Stimulated activated CD4-positive, alpha-beta T cell treated with anti-CD3 and anti-CD28 coated beads, Interleukin-4, amount 100 ng/mL, for 24 hours (primary cell): ENCODE data around the gene SKAP1.
"Not testable (repeated sequence)": the region's sequence is repeated elsewhere in the genome, so short reads cannot be mapped to it uniquely, and the experiment has no call there.

Experiments
- DNase-seq: peaks from one replicate; pipeline ENCODE4 v3.0.0-alpha.2; 2020

The SKAP1 gene

GRCh38 chr17:48240122-48240521 is 189.9 kb downstream of the SKAP1 start:
- no peak for DNase-seq

GRCh38 chr17:48239603-48239995 is 190.4 kb downstream of the SKAP1 start:
- DNase-seq: no peak

DNA sequence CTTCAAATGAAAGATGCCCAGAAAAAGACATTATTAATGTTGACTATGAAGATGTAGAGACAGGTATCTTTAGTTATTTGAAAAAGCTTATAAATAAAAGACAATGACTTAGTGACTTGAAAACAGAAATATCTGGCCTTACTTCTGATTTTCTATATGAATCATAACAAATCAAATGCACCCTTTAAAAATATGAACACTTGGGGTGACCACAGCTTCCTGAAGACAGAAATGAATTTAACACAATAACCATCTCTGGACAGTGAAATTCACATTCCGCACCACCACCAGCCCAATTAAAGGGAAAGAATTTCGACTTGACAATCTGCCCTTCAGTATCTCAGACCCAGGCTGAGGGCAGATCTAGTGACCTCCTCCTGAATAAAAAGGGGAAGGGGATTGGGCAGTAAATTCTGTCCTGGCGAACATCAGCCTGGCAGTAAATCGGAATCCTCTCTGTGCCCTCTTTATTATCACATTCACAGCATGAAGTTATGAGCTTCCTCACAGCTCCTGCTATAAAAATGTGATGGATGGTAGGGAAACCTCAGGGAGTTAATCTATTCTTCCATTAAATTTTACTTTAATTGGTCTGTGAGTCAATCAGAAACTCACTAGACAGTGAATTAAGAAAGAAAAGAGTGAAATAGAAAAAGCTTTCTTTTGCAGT is 190.9 kb downstream of the SKAP1 start:
- no peak for DNase-seq

DNA sequence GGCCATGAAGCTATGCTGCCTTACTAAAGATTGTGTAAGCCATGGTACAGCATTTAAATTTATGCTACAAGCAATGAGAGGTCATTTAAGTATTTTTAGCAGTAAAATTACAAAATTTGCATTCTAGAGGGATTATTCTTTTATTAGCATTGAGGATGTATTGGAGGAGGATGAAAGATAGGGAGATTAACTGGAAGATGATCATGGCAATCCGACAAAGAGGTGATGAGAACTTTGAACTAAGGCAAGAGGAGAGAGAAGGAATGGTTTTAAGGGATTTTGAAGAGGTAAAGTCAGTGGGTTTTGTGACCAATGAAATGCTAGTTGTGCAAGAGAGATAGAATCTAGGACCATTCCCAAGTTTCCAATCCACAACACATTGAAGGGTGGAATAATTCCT is 192.6 kb downstream of the SKAP1 start:
- no peak for DNase-seq

GRCh38 chr17:48236681-48237134 is 193.3 kb downstream of the SKAP1 start:
- DNase-seq: no peak

GRCh38 chr17:48234922-48235321 is 195.1 kb downstream of the SKAP1 start:
- DNase-seq: no peak

GRCh38 chr17:48231995-48232959 is 197.7 kb downstream of the SKAP1 start:
- DNase-seq: no peak

GRCh38 chr17:48229936-48230335 is 200.1 kb downstream of the SKAP1 start:
- DNase-seq: no peak

DNA sequence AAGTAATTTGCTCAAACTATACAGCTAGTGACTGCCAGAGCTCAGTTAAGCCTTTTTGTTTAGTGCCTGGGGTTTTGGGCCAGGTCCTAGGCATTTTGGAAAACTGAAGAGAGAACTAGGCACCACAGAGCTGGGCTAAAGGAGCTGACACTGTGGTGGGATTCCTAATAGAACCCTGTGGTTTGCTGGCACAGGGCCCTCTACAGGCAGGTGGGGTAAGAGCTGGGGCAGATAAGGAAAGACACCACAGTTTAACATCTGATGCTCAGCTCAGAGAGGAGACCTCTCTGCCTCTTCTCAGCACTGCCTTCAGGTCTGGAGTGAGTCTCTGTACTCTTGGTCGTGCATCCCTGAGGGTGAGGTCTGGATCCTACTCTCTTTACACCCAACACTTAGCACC is 201.3 kb downstream of the SKAP1 start:
- no peak for DNase-seq

DNA sequence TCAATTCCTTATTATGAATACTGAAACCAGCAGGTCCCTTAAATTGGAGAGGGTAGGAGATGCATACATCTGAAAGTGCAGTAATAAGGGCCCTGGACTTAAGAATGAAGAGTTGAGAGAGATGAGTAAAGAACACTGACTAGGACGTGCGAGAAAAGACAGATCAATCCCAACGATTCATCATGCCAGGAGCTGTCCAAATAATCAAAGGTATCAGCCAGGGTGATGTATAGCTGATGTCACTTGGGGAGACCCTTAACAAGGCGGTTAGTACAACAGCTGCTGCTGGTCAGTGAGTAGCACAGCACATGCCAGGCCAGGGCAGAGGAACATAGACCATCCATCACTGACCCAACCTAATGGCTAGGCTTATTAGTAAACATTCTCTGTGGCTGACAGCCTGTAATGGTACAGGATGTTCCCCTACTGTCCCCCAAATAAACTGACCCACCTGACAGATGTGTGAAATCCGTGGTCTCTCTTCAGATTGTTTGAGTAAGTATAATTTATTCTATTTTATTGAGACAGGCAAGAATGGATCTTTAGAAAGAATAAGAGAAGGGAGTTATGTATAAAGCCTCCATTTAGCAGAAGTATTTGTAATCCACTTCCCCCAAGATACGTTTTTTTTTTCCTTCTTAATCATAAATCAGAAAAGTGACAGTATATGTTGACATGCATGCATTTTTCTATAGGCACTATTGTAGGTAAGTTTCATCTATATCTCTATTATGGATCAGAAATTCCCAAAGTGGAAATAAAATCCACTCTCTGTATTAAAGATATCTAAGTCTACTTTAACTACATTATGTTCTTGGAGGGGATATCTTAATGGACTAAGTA is 204.1 kb downstream of the SKAP1 start:
- DNase-seq: no peak

- DNase-seq: no peak
Measured at GRCh38 chr17:48223945-48224344, 206.1 kb downstream of the SKAP1 start.

- DNase-seq: no peak
Measured at GRCh38 chr17:48219617-48220016, 210.4 kb downstream of the SKAP1 start.

DNA sequence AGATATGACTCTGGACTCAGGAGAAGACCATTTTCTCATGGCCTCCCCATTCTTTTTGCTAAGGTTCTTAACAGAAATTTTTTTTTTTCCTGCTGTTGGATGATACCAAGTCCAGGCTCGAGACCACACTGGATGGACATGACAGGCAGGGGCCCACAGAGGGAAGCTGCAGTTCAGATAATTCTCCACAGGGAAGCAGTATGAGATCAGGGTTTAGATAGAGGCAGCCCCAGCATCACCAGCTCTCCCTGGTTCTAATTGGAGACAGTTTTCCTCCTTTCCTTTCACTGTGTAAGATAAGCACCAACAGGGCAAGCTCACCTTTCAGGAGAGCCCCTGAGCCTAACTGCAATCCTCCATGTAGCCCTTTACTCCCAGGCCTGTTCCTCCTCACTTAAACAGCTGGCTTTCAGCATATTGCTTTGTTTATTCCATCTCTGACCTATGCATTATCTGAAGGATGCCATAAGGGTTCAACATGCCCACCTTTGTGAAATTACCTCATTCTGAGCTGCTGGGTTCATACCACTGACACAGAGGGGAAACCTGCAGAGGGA is 214.4 kb downstream of the SKAP1 start:
- DNase-seq: no peak

DNA sequence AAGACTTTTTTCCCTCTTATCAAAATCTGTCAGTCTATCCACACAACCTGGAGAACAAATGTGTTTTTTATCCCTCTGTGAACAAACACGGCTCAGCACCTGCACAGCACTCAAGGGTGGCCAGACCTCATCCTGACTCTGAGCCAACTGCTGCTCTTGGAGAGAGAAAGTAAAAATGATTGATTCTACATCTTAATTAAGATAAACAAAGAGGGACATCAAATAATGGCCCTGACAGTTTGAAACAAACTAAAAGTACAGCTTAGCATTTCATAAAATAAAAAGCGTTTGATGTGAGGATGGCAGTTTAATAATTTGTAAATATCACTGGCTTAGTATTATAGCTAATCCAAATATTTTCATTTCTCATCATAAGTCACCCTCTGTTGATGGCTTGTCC is 216.2 kb downstream of the SKAP1 start:
- DNase-seq: no peak

GRCh38 chr17:48211787-48212186 is 218.2 kb downstream of the SKAP1 start:
- no peak for DNase-seq

- no peak for DNase-seq
Measured at GRCh38 chr17:48211011-48211410, 219.0 kb downstream of the SKAP1 start.

GRCh38 chr17:48209973-48210372 is 220.0 kb downstream of the SKAP1 start:
- DNase-seq: no peak

- DNase-seq: no peak
Measured at GRCh38 chr17:48207776-48208544, 222.1 kb downstream of the SKAP1 start.

- DNase-seq: not testable (repeated sequence)
Measured at GRCh38 chr17:48207036-48207435, 223.0 kb downstream of the SKAP1 start.

GRCh38 chr17:48202959-48203358 is 227.1 kb downstream of the SKAP1 start:
- no peak for DNase-seq

DNA sequence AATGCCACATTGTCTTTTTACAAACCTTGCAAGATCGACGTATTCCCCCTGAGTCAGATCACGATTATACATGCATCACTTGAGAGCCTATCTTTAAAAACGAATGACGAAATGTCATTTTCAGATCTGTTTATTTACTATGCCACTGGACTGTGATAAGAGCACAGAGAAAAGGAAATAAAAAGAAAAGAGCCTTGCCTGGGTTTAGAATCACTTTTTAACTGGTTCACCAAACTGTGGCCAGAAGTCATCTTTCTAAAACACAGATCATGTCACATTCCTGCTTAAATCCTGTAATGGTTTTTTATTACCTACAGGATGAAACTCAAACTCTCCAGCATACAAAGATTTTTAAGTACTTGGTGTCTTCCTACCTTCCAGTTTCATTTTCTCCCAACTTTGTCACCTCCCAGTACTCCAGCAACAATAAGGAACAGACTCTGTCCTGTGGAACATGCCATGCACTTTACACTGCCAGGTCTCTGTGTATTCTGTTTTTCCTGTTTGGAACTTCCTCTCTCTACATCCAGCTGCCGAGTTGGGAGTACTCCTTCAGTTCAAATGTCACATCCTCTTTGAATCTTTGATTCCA is 231.0 kb downstream of the SKAP1 start:
- DNase-seq: no peak

- no peak for DNase-seq
Measured at GRCh38 chr17:48195910-48196309, 234.1 kb downstream of the SKAP1 start.
